HG03342 (cell line): Measurements from ENCODE around the gene ARMS2.

Experiments used
- ATAC-seq: cut with Tn5 transposase; IDR thresholded peaks from one replicate; pipeline ENCODE4 v1.9.1; 2021; ENCODE audit warnings: mild to moderate bottlenecking, moderate library complexity; ENCODE audit not compliant: unreplicated experiment

ARMS2 gene

GRCh38 chr10:122469848-122470247, 15.4 kb downstream of the ARMS2 start:
- no peak for ATAC-seq

- ATAC-seq = no peak
These were observed 17.2 kb downstream of the ARMS2 start for GRCh38 chr10:122471531-122472177.

GRCh38 chr10:122473116-122473515, 18.7 kb downstream of the ARMS2 start:
- ATAC-seq = no peak

- ATAC-seq = no peak
These were observed 19.8 kb downstream of the ARMS2 start for GRCh38 chr10:122474131-122474818.

- ATAC-seq = no peak
These were observed 20.6 kb downstream of the ARMS2 start for GRCh38 chr10:122475100-122475499.

- ATAC-seq = no peak
These were observed 21.3 kb downstream of the ARMS2 start for GRCh38 chr10:122475591-122476332.

GRCh38 chr10:122476333-122476695, 21.9 kb downstream of the ARMS2 start:
- no peak for ATAC-seq

- ATAC-seq = no peak
These were observed 23.0 kb downstream of the ARMS2 start for GRCh38 chr10:122477436-122477835.

GRCh38 chr10:122478971-122479370, 24.5 kb downstream of the ARMS2 start:
- ATAC-seq = no peak

GRCh38 chr10:122480146-122480833, 25.8 kb downstream of the ARMS2 start:
- no peak for ATAC-seq

GRCh38 chr10:122481296-122482056, 27.0 kb downstream of the ARMS2 start:
- no peak for ATAC-seq

GRCh38 chr10:122484276-122485060, 30.0 kb downstream of the ARMS2 start:
- no peak for ATAC-seq

GRCh38 chr10:122485670-122486069, 31.2 kb downstream of the ARMS2 start:
- ATAC-seq = no peak

- no peak for ATAC-seq
These were observed 32.1 kb downstream of the ARMS2 start for GRCh38 chr10:122486406-122487080.

GRCh38 chr10:122487174-122487765, 32.8 kb downstream of the ARMS2 start:
- ATAC-seq = no peak

- no peak for ATAC-seq
These were observed 35.8 kb downstream of the ARMS2 start for GRCh38 chr10:122490268-122490667.

- ATAC-seq = no peak
These were observed 36.6 kb downstream of the ARMS2 start for GRCh38 chr10:122490786-122491680.

- no peak for ATAC-seq
These were observed 37.6 kb downstream of the ARMS2 start for GRCh38 chr10:122492006-122492405.
